BJ (cell line): ENCODE results near the gene DNA2. TPM values are rescaled to one million over a fixed set of nuclear protein-coding genes. Genes with fewer than 3 reads are reported as not detected.

Source experiments
- CTCF ChIA-PET: fragments of 350-600 bp; formaldehyde crosslinking; extraction: SDS; loops from one replicate; lab custom pipeline; 2021; ENCODE audit warnings: antibody characterized with exemption, inconsistent platforms; lab: Yijun Ruan, JAX
- POLR2A ChIA-PET: fragments of 300-600 bp; sonication (Branson Sonifier 250); formaldehyde crosslinking; extraction: SDS; loops from one replicate; lab custom pipeline; 2021; ENCODE audit warnings: antibody characterized with exemption; lab: Charles Lee
- DNase-seq: peaks from one replicate; pipeline ENCODE4 v3.0.0-alpha.2; 2011; ENCODE audit warnings: low read depth
- H3K27me3 ChIP-seq: 2 replicates; pipeline ENCODE4 v1.6.0; 2011; ENCODE audit warnings: low read length; ENCODE audit not compliant: control insufficient read depth, insufficient read depth
- H3K36me3 ChIP-seq: 2 replicates; pipeline ENCODE4 v1.5.1; 2011; ENCODE audit warnings: low read length; ENCODE audit not compliant: control insufficient read depth, insufficient read depth
- H3K4me3 ChIP-seq: 2 replicates; pipeline ENCODE4 v1.5.1; 2011; ENCODE audit warnings: low read depth, mild to moderate bottlenecking, control low read depth, low read length
- CTCF ChIP-seq: IDR thresholded peaks from 2 replicates; pipeline ENCODE4 v1.5.1; 2011; ENCODE audit warnings: low read depth, mild to moderate bottlenecking, control low read depth, inconsistent platforms, low read length, moderate library complexity; ENCODE audit not compliant: insufficient read depth
- polyA plus RNA-seq: library from polyadenylated mRNA; depleted of rRNA; stranded (reverse); fragments of >200 nt; gene quantifications from 2 replicates; pipeline ENCODE4 v1.2.3, GENCODE V29; 2011

The DNA2 gene
- polyA plus RNA-seq, 1 experiment = 0.74 TPM

- no peak for TF ChIP-seq CTCF
- H3K36me3 ChIP-seq = peaks cover 2% of the 10 kb centered on the region; the same call in 1 of the 2 replicates
- ChIA-PET CTCF (no interaction called here), POLR2A (no interaction called here)
- DNase-seq = no peak
- no peaks in the 10 kb centered on the region for H3K27me3 ChIP-seq
- H3K4me3 ChIP-seq = no peak overlapping the region
Measured at GRCh38 chr10:68508090-68508489, 36.3 kb upstream of the DNA2 start.

GRCh38 chr10:68506411-68506810 is 34.6 kb upstream of the DNA2 start:
- POLR2A ChIA-PET = no interaction called here
- TF ChIP-seq CTCF = no peak
- no peak for DNase-seq

GRCh38 chr10:68502846-68503245 is 31.1 kb upstream of the DNA2 start:
- no peak for DNase-seq
- no peak overlapping the region for H3K4me3 ChIP-seq
- H3K27me3 ChIP-seq = no peaks in the 10 kb centered on the region
- peaks cover 5% of the 10 kb centered on the region for H3K36me3 ChIP-seq
- TF ChIP-seq CTCF = no peak
- ChIA-PET CTCF (no interaction called here), POLR2A (no interaction called here)

More at GRCh38 chr10:68506411-68506810, 34.6 kb upstream of the DNA2 start:
- Histone ChIP-seq H3K27me3 (no peaks in the 10 kb centered on the region), H3K4me3 (no peak overlapping the region), H3K36me3 (peaks cover 2% of the 10 kb centered on the region; the same call in 1 of the 2 replicates)
- CTCF ChIA-PET = no interaction called here

GRCh38 chr10:68501691-68502090 is 29.9 kb upstream of the DNA2 start:
- ChIA-PET POLR2A (no interaction called here), CTCF (no interaction called here)
- H3K4me3 ChIP-seq = no peak overlapping the region
- DNase-seq = no peak
- H3K27me3 ChIP-seq = no peaks in the 10 kb centered on the region
- no peak for TF ChIP-seq CTCF
- H3K36me3 ChIP-seq = peaks cover 5% of the 10 kb centered on the region

- no peak overlapping the region for H3K4me3 ChIP-seq
- CTCF ChIA-PET = interaction anchor here (0.8 kb wide), 1 partner anchor 11 kb away, joined by 3 read pairs; no protein-coding TSS in a partner anchor
- no peak for TF ChIP-seq CTCF
- no peaks in the 10 kb centered on the region for H3K27me3 ChIP-seq
- H3K36me3 ChIP-seq = peaks cover 3% of the 10 kb centered on the region
- POLR2A ChIA-PET = no interaction called here
- DNase-seq = no peak
Measured at GRCh38 chr10:68499544-68499943, 27.8 kb upstream of the DNA2 start.
